ENCODE results near the gene FPR2. TPM values are rescaled to one million over a fixed set of nuclear protein-coding genes. Genes with fewer than 3 reads are reported as not detected.

The FPR2 gene
- total RNA-seq, 1 donor from 2014 or later: not detected

- FAIRE-seq (no peak), DNase-seq (ENCODE audit: low read depth) (no peak)
- Histone ChIP-seq H3K27me3 (ENCODE audit: insufficient read depth, low read length) (no peaks in the 10 kb centered on the region), H3K27ac (ENCODE audit: low read depth, low read length) (no peak overlapping the region), H3K79me2 (ENCODE audit: insufficient read depth, low read length) (no peaks in the 10 kb centered on the region), H3K36me3 (ENCODE audit: insufficient read depth, low read length) (no peaks in the 10 kb centered on the region), H3K4me2 (ENCODE audit: low read length) (no peak overlapping the region), H2AFZ (ENCODE audit: low read depth, low read length) (no peak overlapping the region), H3K9me3 (ENCODE audit: insufficient read depth, low read depth, low read length) (no peaks in the 10 kb centered on the region), H4K20me1 (ENCODE audit: insufficient read depth, low read length) (no peaks in the 10 kb centered on the region), H3K4me1 (ENCODE audit: insufficient read depth, low read length) (no peaks in the 10 kb centered on the region), H3K4me3 (ENCODE audit: insufficient read depth, low read depth, low read length) (no peak overlapping the region), H3K9ac (ENCODE audit: low read length) (no peak overlapping the region)
- no peak overlapping the region for H3K4me3 Mint-ChIP-seq (ENCODE audit: unreplicated experiment)
- no peaks in the 10 kb centered on the region for H3K36me3 Mint-ChIP-seq (ENCODE audit: low read depth, unreplicated experiment)
- TF ChIP-seq EZH2 (IDR thresholded peaks at IDR 0.05; ENCODE audit: insufficient read depth, low read length) (no peak), CTCF (IDR thresholded peaks at IDR 0.05; ENCODE audit: insufficient read depth, low read depth, low read length) (no peak)
- H3K9me3 Mint-ChIP-seq (ENCODE audit: unreplicated experiment): peaks cover 19% of the 10 kb centered on the region
- no peaks in the 10 kb centered on the region for H3K27me3 Mint-ChIP-seq (ENCODE audit: low read depth, unreplicated experiment)
- no peak overlapping the region for H3K27ac Mint-ChIP-seq (ENCODE audit: unreplicated experiment)
- no peaks in the 10 kb centered on the region for H3K4me1 Mint-ChIP-seq (ENCODE audit: low read depth, unreplicated experiment)
These were observed 48.8 kb downstream of the FPR2 start for GRCh38 chr19:51809787-51810186.

GRCh38 chr19:51810223-51810622 lies 49.2 kb downstream of the FPR2 start:
- Histone ChIP-seq H3K36me3 (ENCODE audit: insufficient read depth, low read length) (no peaks in the 10 kb centered on the region), H2AFZ (ENCODE audit: low read depth, low read length) (no peak overlapping the region), H3K9me3 (ENCODE audit: insufficient read depth, low read depth, low read length) (no peaks in the 10 kb centered on the region), H3K4me3 (ENCODE audit: insufficient read depth, low read depth, low read length) (no peak overlapping the region), H3K27ac (ENCODE audit: low read depth, low read length) (no peak overlapping the region), H3K4me1 (ENCODE audit: insufficient read depth, low read length) (no peaks in the 10 kb centered on the region), H3K9ac (ENCODE audit: low read length) (no peak overlapping the region), H3K79me2 (ENCODE audit: insufficient read depth, low read length) (no peaks in the 10 kb centered on the region), H4K20me1 (ENCODE audit: insufficient read depth, low read length) (no peaks in the 10 kb centered on the region), H3K27me3 (ENCODE audit: insufficient read depth, low read length) (no peaks in the 10 kb centered on the region), H3K4me2 (ENCODE audit: low read length) (no peak overlapping the region)
- Mint-ChIP-seq H3K27me3 (ENCODE audit: low read depth, unreplicated experiment) (no peaks in the 10 kb centered on the region), H3K36me3 (ENCODE audit: low read depth, unreplicated experiment) (no peaks in the 10 kb centered on the region), H3K9me3 (ENCODE audit: unreplicated experiment) (peaks cover 15% of the 10 kb centered on the region), H3K4me3 (ENCODE audit: unreplicated experiment) (no peak overlapping the region), H3K27ac (ENCODE audit: unreplicated experiment) (no peak overlapping the region), H3K4me1 (ENCODE audit: low read depth, unreplicated experiment) (no peaks in the 10 kb centered on the region)
- DNase-seq (ENCODE audit: low read depth) (no peak), FAIRE-seq (no peak)
- TF ChIP-seq CTCF (IDR thresholded peaks at IDR 0.05; ENCODE audit: insufficient read depth, low read depth, low read length) (no peak), EZH2 (IDR thresholded peaks at IDR 0.05; ENCODE audit: insufficient read depth, low read length) (no peak)

- FAIRE-seq (no peak), DNase-seq (ENCODE audit: low read depth) (no peak)
- TF ChIP-seq EZH2 (IDR thresholded peaks at IDR 0.05; ENCODE audit: insufficient read depth, low read length) (no peak), CTCF (IDR thresholded peaks at IDR 0.05; ENCODE audit: insufficient read depth, low read depth, low read length) (no peak)
- Mint-ChIP-seq H3K9me3 (ENCODE audit: unreplicated experiment) (peaks cover 11% of the 10 kb centered on the region), H3K27me3 (ENCODE audit: low read depth, unreplicated experiment) (no peaks in the 10 kb centered on the region), H3K4me3 (ENCODE audit: unreplicated experiment) (no peak overlapping the region), H3K36me3 (ENCODE audit: low read depth, unreplicated experiment) (no peaks in the 10 kb centered on the region), H3K27ac (ENCODE audit: unreplicated experiment) (no peak overlapping the region), H3K4me1 (ENCODE audit: low read depth, unreplicated experiment) (no peaks in the 10 kb centered on the region)
- Histone ChIP-seq H3K27ac (ENCODE audit: low read depth, low read length) (no peak overlapping the region), H3K4me3 (ENCODE audit: insufficient read depth, low read depth, low read length) (no peak overlapping the region), H3K27me3 (ENCODE audit: insufficient read depth, low read length) (no peaks in the 10 kb centered on the region), H4K20me1 (ENCODE audit: insufficient read depth, low read length) (no peaks in the 10 kb centered on the region), H3K79me2 (ENCODE audit: insufficient read depth, low read length) (no peaks in the 10 kb centered on the region), H3K4me2 (ENCODE audit: low read length) (no peak overlapping the region), H3K4me1 (ENCODE audit: insufficient read depth, low read length) (no peaks in the 10 kb centered on the region), H2AFZ (ENCODE audit: low read depth, low read length) (no peak overlapping the region), H3K36me3 (ENCODE audit: insufficient read depth, low read length) (no peaks in the 10 kb centered on the region), H3K9ac (ENCODE audit: low read length) (no peak overlapping the region), H3K9me3 (ENCODE audit: insufficient read depth, low read depth, low read length) (no peaks in the 10 kb centered on the region)
These were observed 50.4 kb downstream of the FPR2 start for GRCh38 chr19:51811344-51811743.

Data from astrocyte (in vitro differentiated cells and primary cell).